ENCODE measurements around the gene NYNRIN.

NYNRIN gene

GRCh38 chr14:24361326-24361725, 37.5 kb upstream of the NYNRIN start:
- ATAC-seq, result no peak
- TF ChIP-seq ZC3H10 (CRISPR knock-in tag; IDR thresholded peaks at IDR 0.05) (no peak), BACH2 (CRISPR knock-in tag; IDR thresholded peaks at IDR 0.05; ENCODE audit: borderline replicate concordance) (no peak), CREB5 (CRISPR knock-in tag; IDR thresholded peaks at IDR 0.05; ENCODE audit: low read depth) (no peak), ESRRG (CRISPR knock-in tag; IDR thresholded peaks at IDR 0.05) (no peak), RARB (CRISPR knock-in tag; IDR thresholded peaks at IDR 0.05) (no peak), ZFP30 (CRISPR knock-in tag; IDR thresholded peaks at IDR 0.05) (no peak)

GRCh38 chr14:24362241-24362960, 36.4 kb upstream of the NYNRIN start:
- ATAC-seq, result no peak
- TF ChIP-seq ARNTL (CRISPR knock-in tag; IDR thresholded peaks at IDR 0.05; ENCODE audit: borderline replicate concordance, low read depth) (no peak), ZFP3 (CRISPR knock-in tag; IDR thresholded peaks at IDR 0.05) (no peak), ZNF565 (CRISPR knock-in tag; conservative IDR thresholded peaks at IDR 0.05; ENCODE audit: low read depth) (no peak), ISL1 (CRISPR knock-in tag; IDR thresholded peaks at IDR 0.05) (no peak), GLIS3 (CRISPR knock-in tag; IDR thresholded peaks at IDR 0.05) (no peak), POU6F1 (CRISPR knock-in tag; IDR thresholded peaks at IDR 0.05; ENCODE audit: borderline replicate concordance, low read depth) (no peak), ZFP30 (CRISPR knock-in tag; IDR thresholded peaks at IDR 0.05) (no peak), SNAI2 (CRISPR knock-in tag; IDR thresholded peaks at IDR 0.05) (no peak), TCF4 (CRISPR knock-in tag; IDR thresholded peaks at IDR 0.05; ENCODE audit: borderline replicate concordance) (no peak)

- ATAC-seq, result no peak
- TF ChIP-seq ZC3H10 (CRISPR knock-in tag; IDR thresholded peaks at IDR 0.05) (no peak), ARNTL (CRISPR knock-in tag; IDR thresholded peaks at IDR 0.05; ENCODE audit: borderline replicate concordance, low read depth) (no peak), ZFP30 (CRISPR knock-in tag; IDR thresholded peaks at IDR 0.05) (no peak), PPARA (CRISPR knock-in tag; IDR thresholded peaks at IDR 0.05; ENCODE audit: borderline replicate concordance) (no peak), RARB (CRISPR knock-in tag; IDR thresholded peaks at IDR 0.05) (no peak), ZNF565 (CRISPR knock-in tag; conservative IDR thresholded peaks at IDR 0.05; ENCODE audit: low read depth) (no peak)
Observed at GRCh38 chr14:24363401-24363800, 35.4 kb upstream of the NYNRIN start.

DNA sequence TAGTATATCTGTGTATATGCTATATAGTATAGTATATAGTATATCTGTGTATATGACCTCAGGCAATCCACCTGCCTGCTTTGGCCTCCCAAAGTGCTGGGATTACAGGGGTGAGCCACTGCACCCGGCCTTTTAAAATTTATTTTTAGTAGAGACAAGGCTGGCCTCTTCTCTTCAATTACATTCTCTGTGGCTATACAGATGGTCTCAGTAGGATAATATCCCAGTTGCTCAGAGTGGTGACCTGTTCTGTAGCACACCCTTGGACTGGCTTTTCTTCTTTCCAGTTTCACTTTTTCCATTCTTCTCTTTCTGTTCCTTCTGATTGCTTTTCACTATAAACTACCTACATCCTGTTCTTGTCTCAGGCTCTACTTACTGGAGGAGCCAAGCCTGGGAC, 34.0 kb upstream of the NYNRIN start:
- TF ChIP-seq ISL1 (CRISPR knock-in tag; IDR thresholded peaks at IDR 0.05) (no peak), BACH2 (CRISPR knock-in tag; IDR thresholded peaks at IDR 0.05; ENCODE audit: borderline replicate concordance) (no peak), RARB (CRISPR knock-in tag; IDR thresholded peaks at IDR 0.05) (no peak), ZFP30 (CRISPR knock-in tag; IDR thresholded peaks at IDR 0.05) (no peak), OSR1 (CRISPR knock-in tag; IDR thresholded peaks at IDR 0.05) (no peak), SNAI2 (CRISPR knock-in tag; IDR thresholded peaks at IDR 0.05) (no peak), ZNF8 (CRISPR knock-in tag; IDR thresholded peaks at IDR 0.05) (no peak), ZNF565 (CRISPR knock-in tag; conservative IDR thresholded peaks at IDR 0.05; ENCODE audit: low read depth) (no peak), POU6F1 (CRISPR knock-in tag; IDR thresholded peaks at IDR 0.05; ENCODE audit: borderline replicate concordance, low read depth) (no peak), TCF4 (CRISPR knock-in tag; IDR thresholded peaks at IDR 0.05; ENCODE audit: borderline replicate concordance) (no peak)
- TF ChIP-seq, protein P1, sequence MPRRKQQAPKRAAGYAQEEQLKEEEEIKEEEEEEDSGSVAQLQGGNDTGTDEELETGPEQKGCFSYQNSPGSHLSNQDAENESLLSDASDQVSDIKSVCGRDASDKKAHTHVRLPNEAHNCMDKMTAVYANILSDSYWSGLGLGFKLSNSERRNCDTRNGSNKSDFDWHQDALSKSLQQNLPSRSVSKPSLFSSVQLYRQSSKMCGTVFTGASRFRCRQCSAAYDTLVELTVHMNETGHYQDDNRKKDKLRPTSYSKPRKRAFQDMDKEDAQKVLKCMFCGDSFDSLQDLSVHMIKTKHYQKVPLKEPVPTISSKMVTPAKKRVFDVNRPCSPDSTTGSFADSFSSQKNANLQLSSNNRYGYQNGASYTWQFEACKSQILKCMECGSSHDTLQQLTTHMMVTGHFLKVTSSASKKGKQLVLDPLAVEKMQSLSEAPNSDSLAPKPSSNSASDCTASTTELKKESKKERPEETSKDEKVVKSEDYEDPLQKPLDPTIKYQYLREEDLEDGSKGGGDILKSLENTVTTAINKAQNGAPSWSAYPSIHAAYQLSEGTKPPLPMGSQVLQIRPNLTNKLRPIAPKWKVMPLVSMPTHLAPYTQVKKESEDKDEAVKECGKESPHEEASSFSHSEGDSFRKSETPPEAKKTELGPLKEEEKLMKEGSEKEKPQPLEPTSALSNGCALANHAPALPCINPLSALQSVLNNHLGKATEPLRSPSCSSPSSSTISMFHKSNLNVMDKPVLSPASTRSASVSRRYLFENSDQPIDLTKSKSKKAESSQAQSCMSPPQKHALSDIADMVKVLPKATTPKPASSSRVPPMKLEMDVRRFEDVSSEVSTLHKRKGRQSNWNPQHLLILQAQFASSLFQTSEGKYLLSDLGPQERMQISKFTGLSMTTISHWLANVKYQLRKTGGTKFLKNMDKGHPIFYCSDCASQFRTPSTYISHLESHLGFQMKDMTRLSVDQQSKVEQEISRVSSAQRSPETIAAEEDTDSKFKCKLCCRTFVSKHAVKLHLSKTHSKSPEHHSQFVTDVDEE (CRISPR knock-in tag; IDR thresholded peaks at IDR 0.05), result no peak
- ATAC-seq, result no peak
